Peyer's patch (tissue), 4 donors: ENCODE measurements around the gene ZNF609.

ENCODE experiments used
- CTCF ChIP-seq, 6 experiments: fragments of 450-650 bp in 4 of 6; fragments of 200-600 bp in 2 of 6; sonication (generic) in 1 of 6; IDR thresholded peaks; one replicate each; pipeline ENCODE4 v1.5.1; 2017 to 2019; ENCODE audit warnings: antibody characterized with exemption in 6 of 6, mild to moderate bottlenecking in 3 of 6, moderate library complexity in 1 of 6
- POLR2A ChIP-seq, 2 donors: fragments of 450-650 bp; IDR thresholded peaks; one replicate each; pipeline ENCODE4 v1.5.1; 2017; ENCODE audit warnings: antibody characterized with exemption in 2 of 2, mild to moderate bottlenecking in 2 of 2, moderate library complexity in 2 of 2

DNA sequence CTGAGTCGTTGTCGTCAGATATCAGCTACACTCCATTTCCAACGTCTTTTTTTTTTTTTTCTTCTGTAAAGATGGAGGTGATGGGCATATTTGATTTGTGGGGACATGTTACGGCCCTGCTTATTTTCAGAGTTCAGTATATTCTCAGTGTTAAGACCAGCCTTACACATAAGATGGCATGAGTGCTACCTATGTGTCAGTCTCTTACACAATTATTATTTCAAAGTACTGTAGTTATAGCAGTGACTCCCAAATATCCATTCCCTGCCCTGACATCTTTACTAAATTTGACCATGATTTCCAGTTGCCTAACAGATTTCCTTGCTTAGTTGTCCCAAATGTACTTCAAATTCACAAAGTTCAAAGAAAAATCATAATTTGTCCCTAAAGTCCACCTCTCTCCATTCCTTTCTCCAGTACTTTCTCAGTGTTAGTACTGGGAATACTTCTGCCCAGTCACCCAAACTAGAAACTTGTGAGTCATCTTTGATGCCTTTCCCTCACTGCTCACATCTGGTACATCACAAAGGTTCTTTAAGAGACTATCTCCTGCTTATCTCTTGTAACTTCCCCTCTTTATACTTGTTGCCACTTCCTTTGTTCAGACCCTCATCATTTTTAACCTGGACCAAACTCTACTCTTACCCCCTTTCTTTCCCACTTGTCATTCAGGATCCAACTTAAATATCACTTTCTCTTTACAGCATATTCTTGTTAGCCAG, 67.0 kb downstream of the ZNF609 start:
- TF ChIP-seq CTCF (IDR thresholded peaks at IDR 0.05): no peak
- no peak for TF ChIP-seq POLR2A (IDR thresholded peaks at IDR 0.05)
